ENCODE data around the gene SMAP1.
"Not testable (repeated sequence)": the region's sequence is repeated elsewhere in the genome, so short reads cannot be mapped to it uniquely, and the experiment has no call there.

Gene SMAP1

DNA sequence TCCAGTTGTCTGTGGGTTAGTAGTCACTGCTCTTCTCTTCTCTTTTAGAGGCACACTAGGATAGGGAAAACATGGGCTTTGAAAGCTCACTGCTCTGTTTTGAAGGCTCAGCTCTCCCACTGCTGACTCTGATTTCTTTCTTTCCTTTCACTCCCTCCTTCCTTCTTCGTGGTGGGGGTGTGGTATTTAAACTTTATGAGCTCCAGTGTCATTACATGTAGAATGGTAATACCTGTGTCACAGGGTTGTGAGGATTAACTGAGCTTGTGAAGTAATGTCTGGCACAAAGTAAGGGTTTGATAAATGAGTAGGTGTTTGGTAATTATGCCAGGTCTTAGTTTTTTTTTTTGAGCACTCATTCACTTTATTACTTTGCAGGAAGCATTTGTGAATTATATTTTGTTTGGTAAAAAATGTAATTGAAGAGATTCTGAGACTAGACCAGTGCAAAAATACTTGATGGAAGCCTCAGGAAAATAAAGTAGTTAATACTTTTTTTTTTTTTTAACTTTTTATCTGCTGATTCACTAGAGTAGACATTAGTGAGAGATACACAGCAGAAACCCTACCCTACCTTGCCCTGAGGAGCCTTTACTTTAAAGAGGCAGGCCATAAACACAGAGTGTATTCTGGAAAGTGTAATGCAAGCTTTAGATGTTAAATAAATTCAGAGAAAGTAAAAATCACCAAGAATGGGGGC is 17.3 kb downstream of the SMAP1 start:
- no peak for DNase-seq

DNA sequence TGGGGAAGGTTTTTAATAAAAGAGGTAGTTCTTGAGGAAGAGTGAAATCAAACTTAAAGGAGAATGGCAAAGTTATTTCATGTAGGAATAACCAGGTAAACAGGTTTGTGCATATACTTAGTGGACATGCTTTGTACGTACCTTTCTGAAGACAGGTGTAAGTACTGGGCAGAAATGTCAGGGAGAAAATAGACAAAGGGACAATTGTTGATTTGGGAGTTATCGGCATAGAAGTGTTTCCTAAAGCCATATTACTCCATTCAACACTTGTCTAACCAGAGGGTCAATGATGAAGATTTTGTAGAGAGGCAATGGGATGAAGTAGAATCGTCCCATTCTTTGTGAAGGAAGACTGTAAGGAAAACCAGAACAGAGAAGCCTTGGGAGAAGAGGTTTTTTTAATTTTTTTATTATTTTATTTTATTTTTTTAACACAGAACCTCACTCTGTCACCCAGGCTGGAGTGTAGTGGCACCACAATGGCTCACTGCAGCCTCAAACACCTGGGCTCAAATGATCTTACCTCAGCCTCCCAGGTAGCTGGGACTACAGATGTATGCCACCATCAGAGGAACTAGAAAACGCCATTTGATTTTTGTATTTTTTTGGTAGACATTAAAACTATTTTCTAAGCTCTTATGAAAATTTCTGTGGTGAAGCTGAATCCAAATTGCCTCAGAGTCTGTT is 18.0 kb downstream of the SMAP1 start:
- DNase-seq = no peak

DNA sequence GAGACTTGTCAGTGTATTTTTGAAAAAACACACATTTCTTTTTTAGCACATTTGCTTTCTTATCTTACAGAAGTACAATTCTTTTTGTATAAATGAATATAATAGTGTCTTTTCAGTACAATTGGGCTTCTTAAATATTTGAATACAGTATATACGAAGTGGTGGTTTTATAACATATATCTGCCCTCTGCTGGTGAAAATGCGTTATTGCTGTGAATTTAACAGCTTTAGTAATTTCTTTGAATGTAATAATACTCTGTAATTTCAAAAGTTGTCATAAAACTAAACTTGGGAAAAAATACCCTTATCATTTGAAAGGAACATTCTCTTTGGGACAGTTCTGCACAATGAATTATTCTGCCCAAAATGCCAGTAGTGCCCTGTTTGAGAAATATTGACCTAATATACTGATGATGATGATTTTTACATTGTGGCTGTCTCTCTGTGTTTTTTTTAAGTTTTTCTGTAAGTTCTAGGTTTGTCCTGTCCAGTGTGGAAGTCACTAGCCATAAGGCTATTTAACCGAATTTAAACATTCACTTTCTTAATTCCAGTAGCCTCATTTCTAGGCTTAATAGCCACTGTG is 19.0 kb downstream of the SMAP1 start:
- no peak for DNase-seq

DNA sequence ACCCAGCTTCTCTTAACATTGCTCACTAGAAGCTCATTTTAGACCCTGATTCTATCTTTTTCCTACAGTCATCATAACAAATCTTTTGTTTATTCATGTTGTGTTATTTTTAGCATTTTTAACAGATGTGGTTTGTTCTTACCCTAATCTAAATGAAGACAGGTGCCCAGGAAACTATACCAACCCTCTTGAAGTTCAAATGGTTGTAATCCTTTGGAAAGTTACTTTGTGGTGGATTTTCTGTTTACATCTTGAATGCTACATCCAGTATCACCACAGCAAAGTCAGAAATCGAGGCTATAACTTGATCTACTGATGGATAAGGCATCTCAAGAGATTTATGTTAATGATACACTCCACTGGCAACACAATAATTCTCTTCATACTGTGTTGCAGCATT is 26.2 kb downstream of the SMAP1 start:
- DNase-seq = no peak

DNA sequence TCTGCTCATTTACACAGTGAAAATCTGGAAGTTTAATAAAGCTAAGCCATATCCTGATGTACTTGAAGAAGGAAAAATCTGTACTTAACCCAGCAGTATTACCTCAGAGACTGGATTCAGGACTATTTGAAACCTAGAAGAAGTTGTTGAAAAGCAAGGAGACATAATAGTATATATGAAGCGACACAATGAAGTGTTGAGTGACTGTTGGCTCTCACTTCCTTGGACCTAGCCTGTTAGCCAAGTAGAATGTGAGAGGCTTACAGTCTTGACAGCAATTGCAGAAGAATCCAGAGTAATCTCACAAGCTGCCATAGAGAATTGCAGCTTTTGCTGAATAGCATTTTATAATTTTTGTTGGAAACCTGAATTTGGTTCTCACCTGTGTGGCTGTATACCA is 26.7 kb downstream of the SMAP1 start:
- DNase-seq = no peak

DNA sequence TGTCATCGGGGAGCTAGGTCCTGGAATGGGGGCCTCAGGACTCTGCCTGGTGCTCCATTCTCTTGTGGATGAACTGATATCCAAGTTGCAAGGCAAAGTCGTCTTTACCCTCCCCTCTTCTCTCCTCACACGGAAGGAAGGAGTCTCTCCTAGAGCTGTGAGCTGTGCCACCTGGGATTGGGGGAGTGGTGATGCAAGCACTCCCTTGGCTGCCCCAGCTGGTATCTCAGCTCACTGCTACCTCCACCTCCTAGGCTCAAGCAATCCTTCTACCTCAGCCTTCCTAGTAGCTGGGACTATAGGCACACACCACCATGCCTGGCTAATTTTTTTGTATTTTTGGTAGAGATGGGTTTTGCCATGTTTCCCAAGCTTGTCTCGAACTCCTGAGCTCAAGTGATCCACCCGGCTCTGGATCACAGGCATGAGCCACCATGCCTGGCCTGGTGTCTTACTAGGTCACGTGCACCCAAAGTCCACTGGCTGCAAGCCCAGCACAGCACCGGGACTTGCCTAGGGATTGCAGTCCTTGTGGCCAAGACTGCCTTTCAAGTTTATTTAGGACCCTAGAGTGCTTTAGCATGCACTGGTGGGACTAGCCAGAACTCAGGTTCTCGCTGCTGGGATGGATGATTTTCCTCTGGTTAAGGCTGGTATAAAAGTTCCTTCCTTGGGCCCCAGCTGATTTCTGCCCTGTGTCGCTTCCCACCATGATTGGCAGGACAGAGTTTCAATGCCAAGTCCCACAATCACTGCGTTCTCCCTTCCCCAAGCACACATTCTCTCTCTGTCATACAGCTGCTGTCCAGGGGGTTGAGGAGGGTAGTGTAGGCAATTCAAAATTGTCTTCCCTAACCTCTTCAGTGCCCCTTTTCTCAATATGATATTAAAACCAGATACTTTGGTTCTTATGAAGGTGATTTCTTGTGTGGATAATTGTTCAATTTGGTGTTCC is 33.5 kb downstream of the SMAP1 start:
- DNase-seq = no peak

DNA sequence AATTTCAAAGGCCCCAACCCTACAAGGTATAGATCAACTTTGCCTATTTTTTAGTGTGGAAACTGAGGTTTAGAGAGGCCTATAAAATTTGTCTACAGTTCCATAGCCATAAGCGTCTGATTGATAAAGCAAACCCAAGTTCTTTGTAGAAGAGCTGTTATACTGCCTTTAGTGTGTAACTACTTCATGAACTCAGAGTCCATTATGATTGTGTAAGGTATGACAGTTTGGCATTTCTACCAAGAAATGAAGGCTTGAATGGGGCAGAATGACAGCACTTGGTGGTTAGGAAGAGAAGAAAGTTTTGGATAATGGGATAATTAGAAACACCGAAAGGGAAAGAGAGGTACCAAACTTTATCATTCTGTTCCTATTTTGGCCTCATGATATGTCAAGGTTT is 38.1 kb downstream of the SMAP1 start:
- no peak for DNase-seq

DNA sequence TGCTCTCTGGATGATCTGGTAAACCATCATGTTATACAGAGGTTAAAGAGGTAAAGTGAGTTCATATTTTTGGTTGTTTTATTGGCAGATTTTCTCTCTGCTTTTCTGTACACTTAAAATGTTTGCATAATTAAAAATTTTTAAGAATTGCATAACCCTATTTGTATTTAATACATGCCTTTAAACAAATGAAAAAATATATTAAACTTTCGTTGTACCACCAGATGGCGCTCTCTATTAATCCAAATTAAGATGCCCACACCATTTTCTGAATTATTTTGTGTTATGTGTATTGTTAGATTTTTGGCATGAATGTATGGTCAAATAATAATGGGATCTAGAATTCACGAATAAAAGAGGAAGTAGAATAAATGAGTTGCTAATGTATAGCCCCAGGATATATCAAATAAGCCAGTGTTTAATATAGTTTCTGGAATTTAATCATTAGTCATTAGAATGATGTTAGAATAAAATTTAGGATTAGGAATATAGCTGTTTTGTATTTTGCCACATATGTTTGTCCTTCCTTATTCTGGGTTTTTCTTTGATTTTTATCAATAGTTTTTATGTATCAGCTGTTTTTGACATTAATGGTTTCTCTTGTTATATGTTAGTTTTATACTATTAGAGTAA is 38.9 kb downstream of the SMAP1 start:
- DNase-seq = no peak

DNA sequence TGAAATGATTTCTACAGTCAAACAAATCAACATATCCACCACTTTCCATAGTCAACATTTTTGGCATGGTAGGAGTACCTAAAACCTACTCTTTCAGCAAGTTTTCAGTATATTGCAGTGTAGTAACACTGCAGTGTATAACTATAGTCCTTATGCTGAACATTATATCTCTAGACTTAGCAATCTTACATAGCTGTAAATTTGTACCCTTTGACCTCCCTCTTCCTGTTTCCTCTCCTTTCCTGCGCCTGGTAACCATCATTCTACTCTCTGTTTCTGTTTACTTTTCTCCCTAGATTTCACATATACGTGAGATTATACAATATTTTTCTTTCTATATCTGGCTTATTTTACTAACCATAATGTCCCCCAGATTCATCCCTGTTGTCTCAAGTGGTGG is 40.2 kb downstream of the SMAP1 start:
- DNase-seq = no peak

DNA sequence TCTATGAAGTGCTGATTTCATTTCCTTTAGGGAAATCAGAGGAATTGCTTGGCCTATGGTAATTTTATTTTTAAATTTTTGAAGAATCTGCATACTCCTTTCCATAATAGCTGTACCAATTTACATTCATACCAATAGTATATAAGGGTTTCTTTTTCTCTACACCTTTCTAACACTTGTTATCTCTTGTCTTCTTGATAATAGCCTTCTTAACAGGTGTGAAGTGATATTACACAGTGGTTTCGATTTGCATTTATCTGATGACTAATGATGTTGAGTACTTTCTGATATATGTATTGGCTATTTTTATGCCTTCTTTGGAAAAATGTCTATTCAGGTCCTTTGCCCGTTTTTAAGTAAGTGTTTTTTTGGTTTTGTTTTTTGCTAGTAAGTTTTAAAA is 40.8 kb downstream of the SMAP1 start:
- no peak for DNase-seq

DNA sequence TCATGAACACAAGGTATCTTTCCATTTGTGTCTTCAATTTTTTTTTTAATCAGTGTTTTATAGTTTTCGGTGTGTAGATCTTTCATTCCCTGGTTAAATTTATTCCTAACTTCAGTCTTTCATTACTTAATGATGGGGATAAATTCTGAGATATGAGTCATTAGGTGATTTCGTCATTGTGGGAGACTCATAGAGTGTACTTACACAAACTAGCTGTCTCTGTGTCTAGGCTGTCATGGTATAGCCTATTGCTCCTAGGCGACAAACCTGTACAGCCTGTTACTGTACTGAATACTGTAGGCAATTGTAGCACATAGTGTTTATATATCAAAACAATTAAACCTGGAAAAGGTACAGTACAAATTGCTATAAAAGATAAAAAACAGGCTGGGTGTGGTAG is 42.1 kb downstream of the SMAP1 start:
- no peak for DNase-seq

DNA sequence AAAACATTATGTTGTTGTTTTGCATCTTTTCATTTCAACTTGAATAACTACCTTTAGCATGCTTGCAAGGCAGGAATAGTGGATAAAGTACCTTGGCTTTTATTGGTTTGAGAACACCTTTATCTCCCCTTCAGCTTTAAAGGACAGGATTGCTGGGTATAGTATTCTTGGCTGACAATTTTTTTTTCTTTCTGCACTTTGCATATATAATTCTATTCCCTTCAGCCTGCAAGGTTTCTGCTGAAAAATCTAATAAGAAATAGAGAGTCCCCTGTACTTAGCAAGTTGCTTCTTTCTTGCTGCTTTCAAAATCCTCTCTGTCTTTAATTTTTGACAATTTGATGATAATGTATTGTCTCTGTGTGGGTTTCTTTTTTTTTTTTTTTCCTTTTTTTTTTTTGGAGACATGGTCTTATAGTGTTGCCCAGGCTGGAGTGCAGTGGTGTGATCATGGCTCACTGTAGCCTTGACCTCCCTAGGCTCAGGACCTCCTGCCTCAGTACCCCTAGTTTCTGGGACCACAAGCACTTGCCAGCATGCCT is 47.1 kb downstream of the SMAP1 start:
- no peak for DNase-seq

DNA sequence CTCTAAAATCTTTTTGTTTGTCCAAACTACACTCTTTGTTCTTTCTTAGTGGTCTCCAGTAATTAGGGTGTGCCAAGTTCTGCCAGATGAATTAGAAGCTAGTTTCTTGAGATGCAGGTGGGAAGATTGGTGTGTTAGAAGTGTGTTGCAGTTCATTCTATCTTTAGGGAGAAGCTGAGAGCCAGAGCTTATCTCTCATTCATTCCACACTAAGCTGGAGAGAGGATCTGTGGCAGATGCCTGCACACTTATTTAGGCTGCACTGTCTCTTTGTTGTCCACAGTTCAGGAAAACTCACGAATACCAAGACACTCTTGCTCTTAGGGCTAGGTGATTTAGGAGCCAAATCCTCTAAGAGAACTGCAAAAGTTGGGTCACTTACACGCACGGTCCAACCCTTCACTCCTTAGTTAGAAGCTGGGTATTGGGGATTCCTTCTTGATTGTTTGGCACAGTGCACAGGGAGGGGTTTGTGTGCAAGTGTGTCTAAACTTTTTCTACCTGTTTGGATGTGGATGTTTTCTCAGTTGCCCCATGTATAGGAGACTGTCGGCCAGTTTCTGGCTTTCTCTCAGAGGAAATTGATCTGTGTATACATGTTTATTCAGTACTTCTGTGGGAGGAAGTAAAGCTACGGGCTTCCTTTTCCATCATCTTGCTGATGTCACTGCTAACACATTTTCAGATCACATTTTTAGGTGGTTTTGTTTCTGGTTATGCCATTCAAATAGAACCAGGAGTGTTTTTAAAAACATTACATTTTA is 49.5 kb downstream of the SMAP1 start:
- no peak for DNase-seq

DNA sequence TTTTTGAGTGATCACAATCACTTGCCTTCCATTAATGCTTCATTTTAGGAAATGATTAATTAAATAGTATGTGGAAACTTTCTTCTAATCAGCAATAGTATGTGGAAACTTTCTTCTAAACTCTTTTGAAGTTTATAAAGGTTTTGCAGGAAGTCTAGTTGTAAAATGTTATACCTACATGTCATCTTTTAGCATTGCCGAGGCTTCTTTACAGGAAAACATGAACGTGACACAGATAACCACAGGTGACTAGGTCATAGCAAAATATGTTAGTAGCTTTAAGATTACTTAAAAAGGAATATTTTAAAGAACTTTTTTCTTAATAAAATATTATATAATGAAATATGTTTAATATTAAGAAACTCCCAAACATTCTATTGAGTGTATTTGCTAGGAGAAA is 56.8 kb downstream of the SMAP1 start:
- DNase-seq = no peak

DNA sequence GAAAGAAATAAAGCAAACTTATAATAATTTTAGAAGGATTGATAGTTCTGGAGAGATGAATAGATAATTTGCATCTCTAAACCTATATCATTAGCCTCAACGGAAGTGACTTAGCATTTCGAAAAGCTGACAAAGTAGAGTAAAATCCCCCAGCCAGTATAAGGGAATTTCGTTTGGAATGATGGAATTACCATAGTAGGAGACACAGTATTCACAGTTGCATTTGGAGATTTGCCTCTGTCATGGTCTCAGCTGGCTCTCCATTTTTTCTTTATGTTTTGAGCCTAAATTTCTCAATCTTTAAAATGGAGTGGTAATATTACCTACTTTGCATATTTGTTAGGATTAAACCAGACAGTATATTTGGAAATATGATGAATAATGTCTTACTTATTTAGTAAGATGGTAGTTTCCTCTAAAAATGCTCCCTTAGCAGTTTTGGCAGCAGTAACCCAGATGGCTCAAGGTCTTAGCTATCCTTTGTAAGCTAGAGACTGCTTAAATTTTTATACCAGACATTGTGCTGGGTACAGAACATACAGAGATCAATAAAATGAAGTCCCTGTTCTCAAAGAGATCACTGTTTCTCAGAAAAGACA is 58.2 kb downstream of the SMAP1 start:
- DNase-seq = no peak

DNA sequence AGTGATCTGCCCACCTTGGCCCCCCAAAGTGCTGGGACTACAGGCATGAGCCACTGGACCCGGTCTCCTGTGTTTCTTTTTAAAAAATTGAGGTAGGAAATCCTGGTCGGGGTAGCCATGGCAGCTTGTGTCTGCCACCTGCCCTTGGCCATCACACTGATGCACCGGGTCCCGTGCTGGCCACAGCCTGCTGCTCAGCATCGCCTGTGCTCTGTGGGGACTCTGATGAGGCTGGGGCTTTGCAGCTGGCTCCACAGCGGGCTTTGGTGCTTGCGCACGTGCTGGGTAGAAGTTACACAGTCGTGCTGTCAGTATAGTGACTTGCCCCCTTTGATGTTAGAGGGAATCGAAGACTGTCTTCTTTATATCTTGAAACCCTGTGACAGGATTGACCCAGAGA is 66.7 kb downstream of the SMAP1 start:
- no peak for DNase-seq

DNA sequence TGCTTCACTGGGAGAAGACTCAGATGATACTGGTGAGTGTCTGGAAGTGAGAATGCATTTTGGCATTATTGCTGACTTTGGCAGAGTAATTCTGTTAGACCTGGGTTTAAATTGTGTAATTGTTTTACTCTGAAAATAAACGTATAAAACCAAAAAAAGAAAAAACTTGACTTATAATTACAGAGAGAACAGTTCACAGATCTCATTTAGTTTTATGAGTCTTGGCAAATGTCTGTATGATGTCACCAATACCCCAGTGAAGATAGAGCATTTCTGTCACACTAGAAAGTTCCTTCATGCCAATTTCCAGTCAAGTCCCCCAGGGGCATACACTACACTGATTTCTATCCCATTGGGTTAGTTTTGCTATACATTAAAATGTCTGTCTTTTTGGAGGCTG is 67.3 kb downstream of the SMAP1 start:
- no peak for DNase-seq

DNA sequence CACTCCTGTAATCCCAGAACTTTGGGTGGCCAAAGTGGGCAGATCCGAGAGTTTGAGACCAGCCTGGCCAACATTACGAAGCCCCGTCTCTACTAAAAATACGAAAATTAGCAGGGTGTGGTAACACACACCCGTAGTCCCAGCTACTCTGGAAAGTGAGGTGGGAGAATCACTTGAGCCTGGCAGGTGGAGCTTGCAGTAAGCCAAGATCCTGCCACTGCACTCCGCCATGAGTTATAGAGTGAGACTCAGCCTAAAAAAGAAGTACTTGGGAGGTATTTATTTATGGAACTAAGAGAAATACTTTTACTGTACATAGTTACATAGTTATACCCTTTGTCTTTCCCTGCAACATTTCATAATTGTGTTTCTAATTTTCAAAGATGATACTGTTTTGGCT is 67.8 kb downstream of the SMAP1 start:
- DNase-seq = no peak

DNA sequence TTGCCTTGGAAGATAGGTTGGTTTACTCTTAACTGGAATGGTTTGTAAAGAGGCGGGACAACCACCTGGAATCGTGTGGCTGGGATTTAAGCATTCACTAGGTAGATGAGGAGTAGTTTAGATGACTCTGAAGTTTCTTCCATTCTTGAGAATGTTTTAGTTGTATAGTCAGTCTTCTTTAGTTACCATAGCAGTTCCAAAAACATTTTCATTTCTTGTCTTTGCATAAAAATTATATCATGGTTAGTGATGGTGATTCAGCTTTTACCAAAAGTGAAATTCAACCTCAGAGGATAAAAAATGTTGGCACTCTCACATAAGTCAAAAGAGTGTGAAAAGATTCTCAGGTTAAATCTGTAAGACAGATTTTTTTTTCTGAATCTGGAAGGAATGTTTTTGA is 70.3 kb downstream of the SMAP1 start:
- DNase-seq = no peak

DNA sequence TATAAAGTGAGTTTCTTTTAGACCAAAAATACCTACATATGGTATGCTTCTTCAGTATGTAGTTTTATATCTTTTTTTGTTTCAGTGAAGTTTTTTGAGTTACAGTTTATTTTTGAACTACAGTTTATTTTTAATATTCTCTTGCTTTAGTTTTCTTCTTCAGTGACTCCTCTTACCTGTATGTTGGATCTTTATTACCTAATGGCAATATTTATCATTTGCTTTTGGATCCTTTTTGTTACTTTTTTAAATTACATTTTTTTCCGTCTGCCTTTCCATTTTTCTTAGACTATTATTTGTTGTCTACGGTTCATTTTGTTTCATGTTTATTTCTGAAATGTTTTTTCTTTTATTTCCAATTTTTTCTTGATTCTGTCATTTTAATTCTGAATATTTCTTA is 71.9 kb downstream of the SMAP1 start:
- DNase-seq = no peak

DNA sequence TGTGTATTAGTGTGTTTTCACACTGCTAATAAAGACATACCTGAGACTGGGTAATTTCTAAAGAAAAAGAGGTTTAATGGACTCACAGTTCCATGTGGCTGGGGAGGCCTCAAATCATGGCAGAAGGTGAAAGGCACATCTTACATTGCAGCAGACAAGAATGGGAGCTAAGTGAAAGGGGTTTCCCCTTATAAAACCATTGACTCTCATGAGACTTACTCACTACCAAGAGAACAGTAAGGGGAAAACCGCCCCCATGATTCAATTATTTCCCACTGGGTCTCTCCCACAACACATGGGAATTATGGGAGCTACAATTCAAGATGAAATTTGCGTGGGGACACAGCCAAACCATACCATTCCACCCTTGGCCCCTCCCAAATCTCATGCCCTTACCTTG is 73.1 kb downstream of the SMAP1 start:
- DNase-seq = not testable (repeated sequence)

All from left hindlimb (tissue), 1 donor.